Stimulated activated naive CD4-positive, alpha-beta T cell (primary cell): ENCODE results near the gene CENPU.
A peak's percentile ranks its signal among the peaks of the same experiment; 100 is the strongest.

Experiments
- DNase-seq, 6 experiments: peaks; one replicate each; lab custom pipeline; 2025; lab: John Stamatoyannopoulos, UW

CENPU gene

DNA sequence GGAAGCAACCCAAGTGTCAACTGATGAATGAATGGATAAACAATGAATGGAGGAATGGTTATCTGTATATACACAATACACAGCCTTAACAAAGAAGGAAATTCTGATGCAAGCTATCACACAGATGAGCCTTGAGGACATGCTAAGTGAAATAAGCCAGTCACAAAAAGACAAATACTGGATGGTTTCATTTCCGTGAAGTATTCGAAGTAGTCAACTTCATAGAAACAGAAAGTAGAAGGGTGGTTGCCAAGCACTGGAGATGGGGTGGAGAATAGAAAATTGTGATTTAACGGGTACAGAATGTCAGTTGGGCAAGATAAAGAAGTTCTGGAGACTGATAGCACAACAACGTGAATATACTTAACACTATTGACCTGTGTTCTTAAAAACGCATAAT is 28.2 kb downstream of the CENPU start:
- DNase-seq = no peak

DNA sequence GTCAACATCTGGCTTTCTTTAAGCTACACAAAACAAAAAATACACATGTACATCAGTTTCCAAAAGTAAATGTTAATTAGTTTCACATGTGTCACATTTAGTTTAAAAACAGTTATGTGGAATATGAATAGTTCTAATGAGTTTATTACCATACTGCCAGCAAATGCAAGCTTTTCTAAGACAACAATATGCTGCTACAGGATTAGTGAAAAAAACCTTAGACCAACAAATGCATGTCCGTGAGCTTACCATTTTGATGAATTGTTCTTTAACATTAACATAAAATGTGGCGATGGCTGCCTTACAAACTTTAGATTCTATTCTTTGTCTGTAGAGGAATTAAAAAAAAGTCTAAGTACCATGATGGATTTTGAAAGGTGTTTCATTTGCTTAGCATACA is 31.8 kb downstream of the CENPU start:
- no peak for DNase-seq

DNA sequence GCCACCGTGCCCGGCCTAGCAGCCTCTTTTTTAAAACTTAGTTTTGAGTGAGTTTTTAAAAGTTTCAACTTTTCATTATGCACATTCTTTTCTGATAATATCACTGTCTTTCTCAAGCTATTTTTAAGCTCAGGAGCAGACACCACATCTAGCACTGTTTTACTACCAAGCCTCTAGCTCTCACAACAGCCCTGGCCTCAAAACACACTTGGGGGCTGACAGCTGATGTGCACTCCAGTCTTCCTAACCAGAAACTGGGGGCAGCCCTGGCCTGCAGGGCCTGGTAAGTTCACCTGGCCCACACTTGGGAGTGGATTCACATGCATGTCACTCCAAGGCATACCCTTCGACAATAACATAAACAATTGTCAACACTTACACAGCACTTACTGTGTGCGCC is 34.0 kb downstream of the CENPU start:
- no peak for DNase-seq

- no peak for DNase-seq
Observed at GRCh38 chr4:184697956-184698355, 35.9 kb downstream of the CENPU start.

DNA sequence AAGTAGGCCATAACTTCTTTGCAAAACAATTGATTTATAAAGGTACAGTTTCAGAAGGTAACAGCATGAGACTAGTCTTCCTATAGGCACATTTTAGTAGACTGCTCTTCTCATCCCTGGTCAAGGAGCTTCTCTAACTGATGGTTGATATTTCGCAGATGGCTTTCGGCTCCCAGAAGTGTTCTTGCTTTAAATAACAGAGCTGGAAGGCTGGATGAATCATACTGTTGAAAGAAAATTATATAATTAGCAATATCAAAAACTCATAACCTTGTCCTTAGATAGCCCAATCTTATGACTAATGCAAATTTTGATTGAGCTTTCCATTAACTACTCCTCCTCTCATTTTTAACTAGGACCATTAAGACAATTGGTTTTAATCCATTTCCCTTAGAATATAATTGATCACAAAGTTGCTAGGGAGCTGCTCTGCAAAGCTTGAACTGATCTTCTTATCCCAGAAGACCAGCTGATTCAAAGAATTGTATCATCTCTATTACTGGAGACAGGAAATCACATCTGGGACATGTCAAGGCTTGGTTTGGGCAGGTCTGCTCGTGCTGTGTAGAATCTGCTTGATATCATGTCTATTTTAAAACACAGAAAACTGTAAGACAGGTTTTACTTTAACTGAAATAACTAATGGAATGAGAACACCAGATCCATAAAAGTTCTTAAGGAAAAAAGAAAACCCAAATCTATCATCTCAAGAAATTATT is 38.6 kb downstream of the CENPU start:
- no peak for DNase-seq

- no peak for DNase-seq
Observed at GRCh38 chr4:184694412-184694956, 39.4 kb downstream of the CENPU start.

DNA sequence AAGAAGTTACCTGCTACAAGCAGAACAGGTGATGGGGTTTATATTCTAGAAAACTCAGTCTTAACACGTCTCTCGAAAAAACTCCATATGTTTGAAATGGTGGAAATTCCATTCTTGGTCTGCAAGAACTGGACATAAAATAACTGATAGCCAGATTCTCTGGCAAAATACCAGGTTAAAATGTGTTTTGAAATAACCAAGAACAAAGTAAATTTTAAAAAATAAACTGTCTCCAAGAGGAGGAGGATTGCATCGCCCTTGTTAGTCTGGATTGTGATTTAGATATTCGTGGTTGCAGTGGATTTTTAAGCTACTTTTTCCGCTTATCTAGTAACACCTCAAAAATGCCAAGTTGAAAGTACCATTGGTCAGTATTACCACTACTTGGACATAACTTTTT is 40.8 kb downstream of the CENPU start:
- no peak for DNase-seq

GRCh38 chr4:184689681-184690080 is 44.2 kb downstream of the CENPU start:
- no peak for DNase-seq

GRCh38 chr4:184688447-184688846 is 45.4 kb downstream of the CENPU start:
- no peak for DNase-seq

DNA sequence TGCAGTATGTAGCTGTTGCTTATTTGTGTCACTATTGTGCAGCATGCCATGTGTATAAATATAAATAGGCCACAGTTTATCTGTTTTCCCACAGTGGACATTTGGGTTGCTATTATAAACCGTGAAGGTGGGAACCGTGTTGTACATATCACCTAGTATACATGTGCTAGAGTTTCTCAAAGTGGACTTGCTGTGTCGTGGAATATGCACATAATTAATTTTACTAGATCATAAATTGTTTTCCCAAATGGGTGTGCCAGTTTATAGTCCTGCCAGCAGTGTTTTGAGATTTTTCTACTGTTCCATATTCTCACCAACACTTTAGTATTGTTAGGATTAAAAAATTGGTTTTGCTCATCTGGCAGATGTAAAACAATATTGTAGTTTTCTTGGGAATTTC is 45.9 kb downstream of the CENPU start:
- no peak for DNase-seq

DNA sequence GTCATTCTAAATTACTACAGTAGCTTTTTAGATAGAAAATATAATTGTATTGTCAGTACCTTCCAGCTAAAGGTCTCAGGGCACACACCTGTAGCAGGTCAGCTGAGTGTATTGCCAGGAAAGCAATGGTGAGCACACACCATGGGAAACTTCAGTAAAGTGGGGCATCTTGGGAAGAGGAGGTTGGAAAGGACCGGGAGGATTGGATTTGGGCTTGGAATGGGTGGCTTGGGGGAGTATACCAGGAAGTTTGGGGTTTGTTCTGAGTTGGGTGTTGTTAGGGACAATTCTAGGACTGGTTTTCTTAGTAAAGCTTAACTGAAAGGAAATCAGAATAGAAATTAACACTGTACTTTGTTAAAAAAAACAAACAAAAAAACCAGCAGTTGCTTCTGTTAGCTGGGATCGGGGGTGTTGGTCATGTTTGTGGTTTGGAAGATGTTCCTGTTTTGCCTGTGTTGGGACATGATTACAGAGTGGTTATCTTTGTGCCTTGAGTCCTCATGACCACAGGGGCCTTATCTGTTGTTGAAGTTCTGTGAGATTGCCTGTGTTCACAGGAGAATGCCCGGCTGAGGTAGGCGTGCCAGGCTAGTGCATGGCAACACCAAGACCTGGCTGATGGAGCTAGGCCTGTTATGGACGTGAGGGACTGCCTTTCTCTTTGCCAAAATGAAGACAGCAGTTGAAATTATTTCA is 49.3 kb downstream of the CENPU start:
- no peak for DNase-seq

- no peak for DNase-seq
Observed at GRCh38 chr4:184681916-184682315, 52.0 kb downstream of the CENPU start.

DNA sequence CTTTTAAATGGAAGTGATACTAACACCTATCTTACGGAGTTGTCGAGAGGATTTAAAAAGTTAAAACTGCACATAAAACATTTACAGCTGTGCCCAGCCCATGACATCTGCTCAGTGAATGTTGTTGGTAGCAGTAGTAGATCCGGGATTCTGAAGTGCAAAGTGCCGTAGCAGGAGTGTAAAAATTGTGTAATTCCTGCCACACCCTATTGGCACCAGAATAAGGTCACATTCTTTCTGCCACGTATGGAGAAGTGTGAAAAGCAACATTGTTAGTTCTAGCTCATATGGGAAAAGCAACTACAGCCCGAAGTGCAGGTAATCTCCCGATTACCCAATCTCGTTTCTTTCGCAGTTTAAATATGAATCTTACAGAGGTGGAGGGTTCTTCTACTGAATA is 53.2 kb downstream of the CENPU start:
- DNase-seq = no peak

- no peak for DNase-seq
Observed at GRCh38 chr4:184675821-184676492, 57.9 kb downstream of the CENPU start.

GRCh38 chr4:184675018-184675417 is 58.9 kb downstream of the CENPU start:
- DNase-seq = no peak

- DNase-seq = no peak
Observed at GRCh38 chr4:184674011-184674410, 59.9 kb downstream of the CENPU start.

- no peak for DNase-seq
Observed at GRCh38 chr4:184672741-184673140, 61.2 kb downstream of the CENPU start.

GRCh38 chr4:184671101-184671500 is 62.8 kb downstream of the CENPU start:
- DNase-seq = no peak

DNA sequence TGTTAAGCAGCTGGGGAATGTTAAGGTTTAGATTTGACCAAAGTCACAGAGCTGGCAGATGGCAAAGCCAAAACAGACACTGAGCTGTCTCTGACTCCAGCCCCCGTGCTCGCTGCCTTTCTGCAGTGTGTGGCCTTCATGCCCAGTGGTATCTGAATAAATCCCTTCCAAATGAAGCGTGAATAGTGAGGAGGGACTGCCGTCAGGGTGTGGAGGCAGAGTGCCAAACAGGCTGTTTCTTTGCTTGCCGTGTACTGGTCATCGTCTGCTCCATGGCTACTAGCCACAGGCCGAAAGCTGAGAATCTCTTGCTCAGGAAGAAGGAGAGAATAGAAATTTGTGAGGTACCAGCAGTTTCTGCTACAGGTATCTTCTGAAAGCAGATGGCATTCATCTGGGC is 64.6 kb downstream of the CENPU start:
- no peak for DNase-seq

DNA sequence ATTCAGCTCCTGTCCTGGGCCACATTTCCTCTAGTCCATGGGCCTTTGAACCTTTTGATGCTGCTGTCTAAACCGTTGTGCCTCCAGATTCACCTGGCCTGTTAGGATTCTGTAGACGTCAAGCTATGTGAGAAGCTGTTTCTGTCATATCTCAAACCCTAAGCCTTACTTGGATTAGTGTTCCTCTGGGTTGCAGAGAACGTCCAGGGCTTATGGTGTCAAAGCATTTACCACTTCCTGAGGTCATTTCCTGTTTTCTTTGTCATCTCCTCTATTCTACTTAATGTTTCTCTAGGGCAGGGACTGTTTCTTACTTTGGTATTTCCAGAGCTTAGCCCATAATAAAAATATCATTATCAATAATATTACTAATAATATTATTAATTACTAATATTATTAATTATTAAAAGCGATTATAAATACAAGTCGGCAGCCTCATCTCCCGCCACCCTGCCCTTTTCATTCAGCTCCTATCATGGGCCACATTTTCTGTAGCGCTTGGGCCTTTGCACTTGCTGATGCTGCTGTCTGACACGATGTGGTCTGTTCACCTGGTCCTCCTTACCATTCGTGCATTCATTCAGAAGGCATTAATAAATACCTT is 65.3 kb downstream of the CENPU start:
- DNase-seq = no peak

- DNase-seq = peak in 1 of 6 experiments; percentile 3
Observed at GRCh38 chr4:184668096-184668495, 65.8 kb downstream of the CENPU start.

DNA sequence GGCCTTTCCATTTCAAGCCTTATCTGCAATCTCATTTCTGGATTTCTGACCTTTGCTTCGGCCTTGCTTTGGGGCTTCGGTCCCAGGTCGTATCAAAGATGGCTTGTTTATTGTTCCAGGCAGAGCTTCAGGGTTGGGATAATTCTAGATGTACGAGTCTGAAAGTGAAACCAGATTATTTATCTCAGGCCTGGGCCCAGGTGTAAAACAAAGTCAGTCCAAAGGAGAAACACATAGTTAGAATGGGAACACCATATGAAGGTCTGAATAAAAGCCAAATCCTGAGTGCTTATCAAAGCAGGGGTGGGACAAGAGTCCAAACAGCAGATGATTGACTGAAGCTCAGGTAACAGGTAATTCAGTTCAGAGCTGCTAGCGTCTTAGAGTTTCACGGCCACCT is 67.2 kb downstream of the CENPU start:
- no peak for DNase-seq
